GM19328 (cell line): ENCODE measurements around the gene MZT2A.
"Not testable (repeated sequence)": the region's sequence is repeated elsewhere in the genome, so short reads cannot be mapped to it uniquely, and the experiment has no call there.

Experiments used
- ATAC-seq: cut with Tn5 transposase; IDR thresholded peaks from one replicate; pipeline ENCODE4 v1.9.1; 2021; ENCODE audit warnings: mild to moderate bottlenecking, moderate library complexity; ENCODE audit not compliant: unreplicated experiment

Gene MZT2A

GRCh38 chr2:131521524-131521923, 29.3 kb upstream of the MZT2A start:
- ATAC-seq = not testable (repeated sequence)

- ATAC-seq = no peak
Measured at GRCh38 chr2:131520526-131520925, 28.3 kb upstream of the MZT2A start.

- not testable (repeated sequence) for ATAC-seq
Measured at GRCh38 chr2:131519871-131520470, 27.8 kb upstream of the MZT2A start.

GRCh38 chr2:131519466-131519865, 27.3 kb upstream of the MZT2A start:
- ATAC-seq = no peak

- not testable (repeated sequence) for ATAC-seq
Measured at GRCh38 chr2:131518531-131518930, 26.3 kb upstream of the MZT2A start.

GRCh38 chr2:131517856-131518255, 25.7 kb upstream of the MZT2A start:
- ATAC-seq = not testable (repeated sequence)

GRCh38 chr2:131517106-131517831, 25.1 kb upstream of the MZT2A start:
- ATAC-seq = no peak

GRCh38 chr2:131516621-131517020, 24.4 kb upstream of the MZT2A start:
- not testable (repeated sequence) for ATAC-seq

- no peak for ATAC-seq
Measured at GRCh38 chr2:131516011-131516410, 23.8 kb upstream of the MZT2A start.

- not testable (repeated sequence) for ATAC-seq
Measured at GRCh38 chr2:131515235-131515634, 23.0 kb upstream of the MZT2A start.

- peak; percentile 53 for ATAC-seq
Measured at GRCh38 chr2:131514408-131515166, 22.4 kb upstream of the MZT2A start.

GRCh38 chr2:131511969-131512870, 20.0 kb upstream of the MZT2A start:
- not testable (repeated sequence) for ATAC-seq

GRCh38 chr2:131511291-131511968, 19.2 kb upstream of the MZT2A start:
- ATAC-seq = not testable (repeated sequence)

GRCh38 chr2:131509615-131510014, 17.4 kb upstream of the MZT2A start:
- no peak for ATAC-seq

GRCh38 chr2:131504082-131504750, 12.0 kb upstream of the MZT2A start:
- not testable (repeated sequence) for ATAC-seq

GRCh38 chr2:131503587-131503986, 11.4 kb upstream of the MZT2A start:
- not testable (repeated sequence) for ATAC-seq

- ATAC-seq = peak; percentile 88
Measured at GRCh38 chr2:131498321-131498973, 6.2 kb upstream of the MZT2A start.

- not testable (repeated sequence) for ATAC-seq
Measured at GRCh38 chr2:131495506-131495905, 3.3 kb upstream of the MZT2A start.
